Ecto neural progenitor cell (in vitro differentiated cells): Measurements from ENCODE around the gene CNBD2.
A peak's percentile ranks its signal among the peaks of the same experiment; 100 is the strongest.
"Not testable (repeated sequence)": the region's sequence is repeated elsewhere in the genome, so short reads cannot be mapped to it uniquely, and the experiment has no call there.

ENCODE experiments used
- DNase-seq: peaks from one replicate; pipeline ENCODE4 v3.0.0-alpha.2; 2018; ENCODE audit warnings: low spot score

The CNBD2 gene

GRCh38 chr20:35975576-35976373 lies 7.4 kb downstream of the CNBD2 start:
- DNase-seq, result no peak

GRCh38 chr20:35978041-35978513 lies 9.7 kb downstream of the CNBD2 start:
- no peak for DNase-seq

GRCh38 chr20:35979544-35979943 lies 11.2 kb downstream of the CNBD2 start:
- DNase-seq, result no peak

- no peak for DNase-seq
Observed at GRCh38 chr20:35981969-35982368, 13.6 kb downstream of the CNBD2 start.

GRCh38 chr20:35984382-35984781 lies 16.0 kb downstream of the CNBD2 start:
- no peak for DNase-seq

- DNase-seq, result no peak
Observed at GRCh38 chr20:35985806-35986205, 17.4 kb downstream of the CNBD2 start.

DNA sequence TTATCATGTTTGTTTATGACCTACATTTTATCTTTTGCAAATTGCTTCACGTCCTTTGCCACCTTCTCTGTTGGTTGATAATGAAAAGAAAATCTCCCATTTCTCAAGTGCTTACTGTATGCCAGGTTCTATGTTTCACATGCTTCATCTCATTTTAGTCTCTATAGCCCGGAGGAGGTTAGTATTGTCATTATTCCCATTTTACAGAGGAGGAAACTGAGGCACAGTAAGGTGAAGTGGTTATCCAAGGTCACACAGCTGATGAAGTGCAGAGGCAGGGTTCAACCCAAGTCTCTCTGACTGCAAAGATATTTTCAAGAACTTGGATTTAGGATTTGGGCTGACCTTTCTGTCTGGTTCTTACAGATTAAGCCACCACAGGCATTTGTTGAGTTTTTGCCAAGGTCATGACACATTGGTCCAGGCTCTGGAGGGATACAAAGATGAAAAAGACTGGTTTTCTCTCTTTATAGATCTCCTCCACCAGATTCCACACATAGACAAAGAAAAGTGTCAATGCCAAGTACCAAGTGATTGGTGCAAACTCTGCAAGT lies 20.6 kb downstream of the CNBD2 start:
- DNase-seq, result no peak

DNA sequence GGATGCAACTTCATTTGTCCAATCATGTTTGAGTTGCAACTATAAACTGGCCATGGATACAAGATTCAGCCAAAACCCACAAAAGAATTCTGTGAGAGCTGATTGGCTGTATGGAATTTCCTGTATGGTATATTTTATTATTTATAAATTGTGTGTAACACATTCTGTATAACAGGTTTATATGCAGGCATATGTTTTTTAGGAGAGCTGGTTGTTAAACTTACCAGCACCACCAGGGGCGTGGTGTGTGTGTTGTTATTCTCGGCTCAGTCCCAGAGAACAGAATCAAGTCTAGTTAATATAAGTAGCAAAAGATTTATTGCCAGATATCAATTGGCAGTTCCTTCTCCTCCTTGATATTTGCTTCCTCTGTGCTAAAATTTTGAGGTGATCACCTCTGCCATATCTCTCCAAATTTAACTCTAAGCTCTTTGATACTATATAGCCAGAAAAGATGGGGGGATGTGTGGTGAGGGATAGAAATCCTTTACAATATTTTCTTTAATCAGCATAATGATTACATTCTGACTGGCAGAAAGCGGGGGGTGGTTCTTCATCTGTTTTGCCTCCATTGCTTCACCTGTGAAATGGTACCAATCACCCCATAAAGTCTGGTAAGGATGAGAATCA lies 22.9 kb downstream of the CNBD2 start:
- no peak for DNase-seq

DNA sequence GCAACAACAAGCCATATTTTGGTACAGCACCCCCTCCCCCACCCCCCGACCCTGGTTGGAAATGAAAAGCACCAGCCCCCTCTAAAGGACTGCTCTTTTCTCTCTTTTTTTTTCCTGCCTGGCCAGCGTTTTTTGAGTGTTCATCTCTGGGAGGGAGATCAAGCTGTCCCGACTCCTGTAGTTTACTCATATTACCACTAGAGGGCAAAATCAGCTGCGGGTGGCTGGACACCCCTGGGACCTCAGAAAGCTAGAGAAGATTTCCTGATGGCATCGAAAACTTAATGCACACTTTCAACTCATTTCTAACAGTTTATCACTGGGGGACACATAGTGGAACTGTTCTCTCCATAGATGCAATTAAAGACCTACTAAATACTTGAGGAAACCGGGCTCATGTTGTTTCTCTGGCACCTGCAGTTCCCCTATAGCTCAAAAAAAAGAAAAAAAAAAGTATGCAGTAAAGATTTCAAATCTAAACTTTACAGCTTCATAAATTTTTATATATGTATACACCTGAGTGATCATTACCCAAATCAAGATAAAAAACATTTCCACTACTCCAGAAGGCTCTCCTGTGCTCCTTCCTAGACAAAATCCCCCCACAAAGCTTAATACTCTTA lies 24.4 kb downstream of the CNBD2 start:
- DNase-seq, result peak; percentile 64

GRCh38 chr20:35994994-35995453 lies 26.6 kb downstream of the CNBD2 start:
- DNase-seq, result peak; percentile 88

GRCh38 chr20:35996492-35996891 lies 28.1 kb downstream of the CNBD2 start:
- not testable (repeated sequence) for DNase-seq

GRCh38 chr20:36001331-36001730 lies 32.9 kb downstream of the CNBD2 start:
- not testable (repeated sequence) for DNase-seq

GRCh38 chr20:36002855-36003254 lies 34.5 kb downstream of the CNBD2 start:
- DNase-seq, result no peak

DNA sequence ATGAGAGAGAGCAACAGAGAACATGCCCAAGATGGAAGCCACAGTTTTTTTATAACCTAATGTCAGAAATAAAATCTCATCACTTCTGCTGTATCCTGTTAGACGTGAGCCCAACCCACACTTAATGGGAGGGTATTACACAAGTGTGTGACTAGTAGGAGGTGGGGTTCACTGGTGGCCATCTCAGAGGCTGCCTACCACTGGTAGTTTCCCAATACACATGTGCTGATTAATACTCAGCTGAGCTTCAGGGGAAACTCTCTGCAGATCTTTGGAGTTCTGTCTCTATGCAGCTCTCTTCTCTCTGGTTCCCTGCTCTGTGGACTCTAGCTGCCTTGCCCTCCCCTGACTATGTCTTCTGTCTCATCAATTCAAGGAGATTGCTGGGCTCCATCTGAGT lies 35.7 kb downstream of the CNBD2 start:
- no peak for DNase-seq

GRCh38 chr20:36008461-36009035 lies 40.2 kb downstream of the CNBD2 start:
- no peak for DNase-seq

- DNase-seq, result no peak
Observed at GRCh38 chr20:36010076-36010475, 41.7 kb downstream of the CNBD2 start.

DNA sequence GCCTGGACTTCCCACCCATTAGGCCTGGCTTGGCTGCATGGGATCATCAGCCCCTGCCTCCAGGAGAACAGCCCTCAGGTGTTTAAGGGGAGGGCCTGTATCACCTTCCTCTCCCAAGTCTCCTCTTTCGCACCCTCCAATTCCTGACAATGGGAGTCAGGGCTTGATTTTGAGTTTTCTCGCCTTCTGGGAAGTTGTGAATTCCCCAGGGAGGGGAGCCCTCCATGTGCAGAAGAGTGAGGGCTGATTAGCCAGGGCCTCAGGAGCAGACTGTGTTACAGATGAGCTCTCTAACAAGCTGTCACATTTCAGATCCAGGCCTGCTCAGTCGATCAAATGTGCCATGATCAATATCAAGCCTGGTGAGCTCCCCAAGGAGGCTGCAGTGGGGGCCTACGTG lies 42.4 kb downstream of the CNBD2 start:
- DNase-seq, result no peak

GRCh38 chr20:36015806-36016403 lies 47.5 kb downstream of the CNBD2 start:
- DNase-seq, result no peak

- no peak for DNase-seq
Observed at GRCh38 chr20:36017048-36017951, 48.9 kb downstream of the CNBD2 start.

- DNase-seq, result no peak
Observed at GRCh38 chr20:36018208-36018988, 50.0 kb downstream of the CNBD2 start.
